K562 (cell line): Measurements from ENCODE around the gene NAV2. TPM values are rescaled to one million over a fixed set of nuclear protein-coding genes. Genes with fewer than 3 reads are reported as not detected.
A peak's percentile ranks its signal among the peaks of the same experiment; 100 is the strongest.

ENCODE experiments used
- AFF1 ChIP-seq, 2 experiments: fragments of 450-650 bp; IDR thresholded peaks; 2 replicates each; pipeline ENCODE4 v1.6.1; 2018; ENCODE audit warnings: mild to moderate bottlenecking in 2 of 2, low read depth in 1 of 2; ENCODE audit not compliant: partially characterized antibody in 2 of 2
- C11orf30 ChIP-seq: fragments of 450-650 bp; IDR thresholded peaks from 2 replicates; pipeline ENCODE4 v1.6.1; 2016; ENCODE audit warnings: low read depth, mild to moderate bottlenecking
- CAMTA2 ChIP-seq: fragments of 250-450 bp; sonication (Bioruptor Pico); conservative IDR thresholded peaks from 2 replicates; pipeline ENCODE4 v1.5.1; 2022
- CGGBP1 ChIP-seq: fragments of 250-450 bp; sonication (Bioruptor Pico); IDR thresholded peaks from 2 replicates; pipeline ENCODE4 v1.9.0; 2021; ENCODE audit warnings: mild to moderate bottlenecking
- E2F6 ChIP-seq, 2 experiments: IDR thresholded peaks; 2 replicates each; pipeline ENCODE4 v1.6.1; 2011; ENCODE audit warnings: borderline replicate concordance in 1 of 2, control low read depth in 1 of 2, low read depth in 1 of 2, low read length in 1 of 2, mild to moderate bottlenecking in 1 of 2, mixed read lengths in 1 of 2, moderate library complexity in 1 of 2; ENCODE audit not compliant: insufficient read depth in 1 of 2, insufficient read length in 1 of 2, poor library complexity in 1 of 2, severe bottlenecking in 1 of 2; ENCODE audit errors: extremely low read depth in 1 of 2
- ELF4 ChIP-seq: fragments of 450-650 bp; formaldehyde crosslinking; IDR thresholded peaks from 2 replicates; pipeline ENCODE4 v1.4.0; 2022; ENCODE audit warnings: missing genetic modification characterization
- HEY1 ChIP-seq: fragments of 250-450 bp; sonication (Bioruptor Pico); IDR thresholded peaks from 2 replicates; pipeline ENCODE4 v1.5.0; 2020; ENCODE audit warnings: mild to moderate bottlenecking, moderate library complexity, borderline replicate concordance
- HIVEP1 ChIP-seq: fragments of 250-450 bp; sonication (Bioruptor Pico); IDR thresholded peaks from 2 replicates; pipeline ENCODE4 v1.4.0; 2020; ENCODE audit warnings: mild to moderate bottlenecking
- HLTF ChIP-seq: fragments of 450-650 bp; IDR thresholded peaks from 2 replicates; pipeline ENCODE4 v1.6.1; 2016
- HMBOX1 ChIP-seq: sonication (generic); IDR thresholded peaks from 2 replicates; pipeline ENCODE4 v1.6.1; 2016
- KLF16 ChIP-seq: IDR thresholded peaks from 2 replicates; pipeline ENCODE4 v1.6.1; 2016; ENCODE audit warnings: antibody characterized with exemption
- MNT ChIP-seq, 2 experiments: fragments of 450-650 bp; conservative IDR thresholded peaks; 2 replicates each; pipeline ENCODE4 v1.6.1; 2017; ENCODE audit warnings: mild to moderate bottlenecking in 2 of 2, moderate library complexity in 2 of 2
- PHB ChIP-seq: fragments of 250-450 bp; sonication (Bioruptor Pico); IDR thresholded peaks from 2 replicates; pipeline ENCODE4 v1.5.0; 2021
- POLR2B ChIP-seq: fragments of 450-650 bp; IDR thresholded peaks from 2 replicates; pipeline ENCODE4 v1.6.1; 2018; ENCODE audit warnings: low read depth; ENCODE audit not compliant: partially characterized antibody
- RAD51 ChIP-seq: fragments of 450-650 bp; IDR thresholded peaks from 2 replicates; pipeline ENCODE4 v1.7.1; 2016; ENCODE audit warnings: low read depth, mild to moderate bottlenecking, borderline replicate concordance
- RFX1 ChIP-seq: fragments of 450-650 bp; IDR thresholded peaks from 2 replicates; pipeline ENCODE4 v1.6.1; 2016; ENCODE audit warnings: mild to moderate bottlenecking, moderate library complexity
- SAFB ChIP-seq: fragments of 200-400 bp; formaldehyde crosslinking; IDR thresholded peaks from 2 replicates; pipeline ENCODE4 v1.6.1; 2017; ENCODE audit warnings: low read depth, low read length, borderline replicate concordance
- YBX1 ChIP-seq: fragments of 450-650 bp; IDR thresholded peaks from 2 replicates; pipeline ENCODE4 v1.7.1; 2016; ENCODE audit warnings: mild to moderate bottlenecking
- ZNF143 ChIP-seq: sonication (generic); formaldehyde crosslinking; IDR thresholded peaks from 2 replicates; pipeline ENCODE4 v1.9.0; 2022; ENCODE audit warnings: mild to moderate bottlenecking, missing genetic modification reagents
- ZNF146 ChIP-seq: IDR thresholded peaks from one replicate; pipeline ENCODE4 v1.6.1; 2018; ENCODE audit warnings: missing compliant biosample characterization; ENCODE audit not compliant: unreplicated experiment
- ZNF436 ChIP-seq: fragments of 250-450, 450-650 bp; sonication (Bioruptor Pico); formaldehyde crosslinking; IDR thresholded peaks from 2 replicates; pipeline ENCODE4 v1.7.0; 2020; ENCODE audit warnings: mild to moderate bottlenecking
- polyA plus RNA-seq, 8 experiments: library from polyadenylated mRNA; depleted of rRNA in 4 of 8; stranded (reverse) in 5 of 8; unstranded in 3 of 8; fragments of >200 nt; fragmentation: Nextera tagmentation in 2 of 8; fragmentation: Illumina TruSeq in 1 of 8; extraction: Ambion mirVana in 2 of 8; extraction: Trizol in 1 of 8; gene quantifications; 2 replicates each; pipeline versions ENCODE4 v1.2.1 to v1.2.3, GENCODE V29; 2011 to 2014; ENCODE audit warnings: inconsistent platforms in 1 of 8, missing spikeins in 1 of 8
- total RNA-seq, 7 experiments: library from RNA; depleted of rRNA in 6 of 7; stranded (reverse); fragments of >200 nt in 6 of 7; fragmentation: Illumina TruSeq in 2 of 7; extraction: Trizol in 2 of 7; gene quantifications; 2 replicates each; pipeline versions ENCODE4 v1.2.1 to v1.2.3, GENCODE V29; 2011 to 2021; ENCODE audit warnings: low replicate concordance in 1 of 7

Gene NAV2
- total and polyA plus RNA-seq, 9 of the 15 experiments (the other 6 are each of a cell fraction or from before 2014, with no cell fraction given), result 0.03 to 0.35 (median 0.05) TPM

- TF ChIP-seq HLTF (peak; percentile 71; the same call in 1 of the 2 replicates), PHB (CRISPR knock-in tag) (no peak), RFX1 (peak; percentile 51), RAD51 (no peak), MNT (conservative IDR thresholded peaks at IDR 0.05) (peak; percentile 47 to 56), HMBOX1 (peak; percentile 90), ZNF143 (CRISPR knock-in tag) (no peak), E2F6 (IDR thresholded peaks at IDR 0.05; ENCODE audit: borderline replicate concordance in 1 of 2, extremely low read depth in 1 of 2, insufficient read depth in 1 of 2, insufficient read length in 1 of 2, low read depth in 1 of 2, low read length in 1 of 2, poor library complexity in 1 of 2, severe bottlenecking in 1 of 2) (peak in 1 of 2 experiments; percentile 15), CGGBP1 (CRISPR knock-in tag) (no peak), SAFB (no peak), AFF1 (IDR thresholded peaks at IDR 0.05; ENCODE audit: low read depth in 1 of 2, partially characterized antibody in 2 of 2) (no peak), ELF4 (CRISPR knock-in tag) (no peak), HIVEP1 (no peak), HEY1 (CRISPR knock-in tag) (no peak), YBX1 (no peak), KLF16 (peak; percentile 43; the same call in 1 of the 2 replicates), CAMTA2 (no peak), ZNF436 (CRISPR knock-in tag) (no peak), C11orf30 (no peak), ZNF146 (CRISPR knock-in tag) (no peak), POLR2B (no peak)
These were observed 377.4 kb downstream of the NAV2 start (continued) for GRCh38 chr11:20089796-20090653.
